Stimulated activated CD4-positive, alpha-beta T cell treated with anti-CD3 and anti-CD28 coated beads, Interleukin-12 subunit alpha, Interleukin-12 subunit beta, amount 100 ng/mL, for 24 hours (primary cell): ENCODE measurements around the gene ANGPT4.
"Not testable (repeated sequence)": the region's sequence is repeated elsewhere in the genome, so short reads cannot be mapped to it uniquely, and the experiment has no call there.

Experiments
- DNase-seq, 2 experiments: peaks; one replicate each; pipeline ENCODE4 v3.0.0-alpha.2; 2020; ENCODE audit warnings: low read depth in 2 of 2

The ANGPT4 gene

GRCh38 chr20:873875-874607 lies 42.1 kb downstream of the ANGPT4 start:
- DNase-seq, result no peak

DNA sequence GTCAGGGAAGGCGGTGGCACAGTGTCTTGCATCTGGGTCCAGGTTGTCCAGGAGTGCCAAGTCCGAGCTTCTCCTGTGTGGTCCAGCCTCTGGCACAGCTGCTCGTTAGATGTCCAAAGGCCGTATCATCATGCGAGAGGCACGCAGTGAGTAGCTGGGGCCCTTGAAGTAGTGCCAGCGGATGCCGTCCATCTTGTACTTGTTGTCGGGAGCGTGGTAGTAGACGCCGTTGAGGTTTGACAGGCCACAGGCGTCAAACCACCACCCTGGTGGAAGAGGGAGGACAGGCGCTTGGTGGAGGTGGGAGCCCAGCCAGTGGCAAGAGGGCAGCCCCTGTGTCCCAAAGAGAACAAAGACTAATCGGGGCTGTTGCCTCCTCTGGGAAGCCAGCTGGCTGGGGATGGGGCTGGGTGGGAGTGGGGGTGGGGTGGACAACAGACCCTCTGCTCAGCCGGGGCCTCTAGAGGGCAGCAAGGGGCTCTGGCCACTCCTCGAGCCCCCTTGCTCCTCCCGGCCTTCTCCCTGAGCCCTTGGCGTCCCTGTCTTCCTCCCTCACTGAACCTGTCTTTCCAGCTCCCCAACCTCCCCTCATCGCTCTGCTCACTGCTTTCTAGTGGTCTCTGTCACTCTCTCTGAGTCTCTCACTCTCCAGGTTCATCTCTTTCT lies 43.1 kb downstream of the ANGPT4 start:
- DNase-seq, result no peak

DNA sequence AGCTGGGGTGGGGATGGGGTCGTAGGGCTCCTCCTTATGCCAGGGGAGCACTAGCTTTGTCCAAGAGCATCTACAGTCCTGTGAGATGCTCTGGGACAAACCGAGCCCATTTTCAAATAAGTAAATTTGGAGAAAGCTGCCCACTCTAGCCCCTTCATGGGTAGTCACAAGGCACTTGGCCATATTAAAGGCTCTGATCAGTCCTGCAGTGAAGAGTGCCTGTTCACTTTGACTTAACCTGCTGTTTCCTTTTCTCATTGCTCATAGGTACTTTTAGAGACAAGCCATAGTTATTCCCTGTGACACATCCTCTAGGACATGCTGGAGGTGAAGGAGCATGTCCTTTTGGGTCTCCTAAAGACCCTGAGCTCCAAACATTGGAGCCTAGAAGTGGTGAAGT lies 44.2 kb downstream of the ANGPT4 start:
- DNase-seq, result no peak

DNA sequence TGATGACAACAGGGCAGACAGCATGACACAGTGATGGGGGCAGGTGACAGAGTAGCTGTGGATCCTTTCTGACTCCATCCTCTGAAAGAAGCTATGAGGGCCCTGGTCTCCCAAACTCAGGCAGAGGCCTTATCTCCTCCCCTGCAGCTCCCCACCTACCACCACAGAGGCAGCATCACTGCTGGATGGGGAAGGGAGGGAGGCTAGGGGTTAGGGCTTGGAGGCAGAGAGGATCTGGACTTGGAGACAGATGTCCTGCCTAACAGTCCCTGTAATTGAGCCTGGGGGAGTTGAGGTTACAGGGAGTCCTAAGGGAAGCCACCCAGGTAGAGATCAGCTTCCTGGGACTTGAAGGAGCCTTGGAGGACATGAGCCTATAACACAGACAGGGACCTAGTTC lies 44.7 kb downstream of the ANGPT4 start:
- DNase-seq, result no peak

GRCh38 chr20:870758-871157 lies 45.4 kb downstream of the ANGPT4 start:
- no peak for DNase-seq

- DNase-seq, result no peak
Observed at GRCh38 chr20:869606-870005, 46.5 kb downstream of the ANGPT4 start.

DNA sequence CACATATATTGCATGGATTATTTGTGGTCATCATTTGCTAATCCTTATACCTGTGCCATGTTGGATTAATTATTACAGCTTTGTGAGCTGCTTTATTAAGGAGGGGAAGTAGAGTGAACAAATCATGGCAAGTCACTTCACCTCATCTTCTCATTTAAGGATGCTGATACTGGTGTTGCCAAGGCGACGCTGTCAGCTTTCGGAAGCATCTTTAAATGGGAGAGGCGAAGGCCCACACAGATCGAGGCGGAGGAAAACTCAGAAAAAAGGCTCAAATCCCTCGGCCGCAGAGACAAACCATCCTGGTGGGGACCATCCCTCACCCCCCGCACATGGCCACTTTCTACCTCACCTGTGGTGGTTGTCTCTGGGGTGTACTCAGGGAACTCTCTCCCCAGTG lies 47.9 kb downstream of the ANGPT4 start:
- DNase-seq, result no peak

- DNase-seq, result no peak
Observed at GRCh38 chr20:865440-865839, 50.7 kb downstream of the ANGPT4 start.

GRCh38 chr20:860891-861290 lies 55.2 kb downstream of the ANGPT4 start:
- DNase-seq, result no peak

GRCh38 chr20:859751-860231 lies 56.3 kb downstream of the ANGPT4 start:
- no peak for DNase-seq

DNA sequence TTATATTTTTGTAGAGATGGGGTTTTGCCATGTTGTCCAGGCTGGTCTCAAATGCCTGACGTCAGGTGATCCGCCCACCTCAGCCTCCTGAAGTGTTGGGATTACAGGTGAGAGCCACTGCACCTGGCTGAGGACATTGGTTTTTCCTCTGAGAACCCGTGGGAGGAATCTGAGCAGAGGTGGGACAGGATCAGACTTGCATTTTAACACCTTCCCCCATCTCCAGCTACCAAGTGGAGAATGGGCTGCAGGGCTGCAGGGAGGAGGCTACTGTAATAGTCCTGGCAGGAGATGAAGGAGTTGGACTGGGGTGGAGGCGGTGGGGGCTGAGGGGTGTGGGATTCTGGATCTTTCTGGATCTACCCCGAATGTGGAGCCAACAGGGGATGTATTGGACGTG lies 58.1 kb downstream of the ANGPT4 start:
- no peak for DNase-seq

DNA sequence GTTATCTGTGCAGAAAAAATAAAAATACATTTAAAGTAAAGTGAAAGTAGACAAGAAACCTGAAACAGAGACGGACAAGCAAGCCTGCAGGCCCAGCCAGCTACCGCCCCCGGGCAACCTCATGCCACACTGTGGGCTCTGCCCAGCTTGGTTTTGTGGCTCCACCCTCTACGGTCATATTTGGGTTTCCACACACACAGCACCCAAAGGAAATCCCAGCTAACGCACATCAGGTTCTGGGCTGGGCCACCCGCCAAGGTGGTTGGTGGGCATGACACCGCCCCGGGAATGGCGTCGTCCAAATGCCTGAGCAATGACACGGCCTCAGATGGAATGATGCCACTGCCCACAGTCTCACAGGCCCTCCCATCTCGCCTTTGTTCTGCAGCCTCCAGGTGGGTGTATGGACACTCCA lies 59.8 kb downstream of the ANGPT4 start:
- DNase-seq, result peak in 1 of 2 experiments; percentile 29

DNA sequence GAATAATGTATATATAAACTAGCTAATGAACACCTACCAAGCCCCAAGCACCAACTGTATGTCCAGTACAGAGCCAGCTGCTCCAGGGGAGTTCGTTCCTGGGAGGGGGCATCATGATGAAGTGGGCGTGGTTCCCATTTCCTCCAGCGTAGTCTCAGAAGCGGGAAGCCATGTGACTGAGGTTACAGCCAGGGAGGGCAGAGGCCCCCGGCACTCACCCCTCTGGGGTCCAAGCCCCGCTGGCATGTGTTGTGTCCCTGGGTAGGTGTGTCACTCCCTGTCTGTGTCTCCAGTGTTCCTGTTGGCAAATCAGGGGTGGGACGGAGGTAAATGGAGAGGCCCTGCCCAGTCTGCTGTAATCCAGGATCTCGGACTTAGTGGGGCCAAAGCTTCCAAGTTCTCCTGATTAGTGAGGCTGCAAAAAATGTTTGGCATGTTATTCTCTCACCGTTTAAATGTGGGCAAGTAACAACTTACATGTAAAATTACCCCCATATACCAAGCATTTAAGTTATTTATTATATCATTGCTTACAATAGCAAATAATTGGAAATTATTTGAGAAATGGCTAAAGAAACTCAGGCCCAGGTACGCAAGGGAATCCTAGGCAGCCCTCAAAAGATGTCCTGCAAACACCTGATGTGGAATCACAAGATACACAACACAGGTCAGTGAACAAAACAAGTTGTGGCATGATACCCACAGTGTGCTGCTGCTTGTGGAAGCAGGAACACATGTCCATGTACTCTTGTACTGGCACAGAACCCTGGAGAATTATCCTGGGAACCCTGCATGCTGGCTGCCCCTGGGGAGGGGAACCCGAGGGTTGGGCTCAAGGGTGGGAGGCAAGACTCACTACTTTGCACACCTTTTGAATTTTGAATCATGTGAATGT lies 60.4 kb downstream of the ANGPT4 start:
- DNase-seq, result no peak

- no peak for DNase-seq
Observed at GRCh38 chr20:854601-855000, 61.5 kb downstream of the ANGPT4 start.

DNA sequence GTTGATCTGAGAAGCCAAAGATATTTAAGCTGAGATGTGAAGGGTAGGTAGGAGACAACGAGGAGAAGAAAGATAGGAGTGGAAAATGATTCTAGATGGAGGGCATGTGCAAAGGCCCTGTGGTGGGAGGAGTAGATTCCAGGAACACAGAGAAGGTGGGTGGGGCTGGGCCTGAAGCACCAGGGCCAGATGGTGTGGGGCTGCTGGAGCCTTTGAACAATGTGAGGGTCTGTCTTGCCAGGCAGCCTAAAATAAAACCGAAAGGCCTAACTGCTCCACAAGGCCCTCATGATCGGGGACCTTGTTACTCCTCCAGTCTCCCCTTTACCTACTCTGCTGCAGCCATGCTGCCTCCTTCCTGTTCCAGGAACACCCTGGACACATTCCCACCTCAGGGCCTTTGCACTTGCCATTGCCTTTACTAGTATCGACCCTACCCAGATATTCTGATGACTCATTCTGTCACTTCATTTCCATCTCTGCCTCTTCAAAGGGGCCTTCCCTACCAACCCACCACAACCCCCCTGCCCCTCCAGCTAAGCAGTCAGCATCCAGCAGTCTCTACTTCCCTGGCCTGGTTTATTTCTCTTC lies 62.6 kb downstream of the ANGPT4 start:
- DNase-seq, result no peak

DNA sequence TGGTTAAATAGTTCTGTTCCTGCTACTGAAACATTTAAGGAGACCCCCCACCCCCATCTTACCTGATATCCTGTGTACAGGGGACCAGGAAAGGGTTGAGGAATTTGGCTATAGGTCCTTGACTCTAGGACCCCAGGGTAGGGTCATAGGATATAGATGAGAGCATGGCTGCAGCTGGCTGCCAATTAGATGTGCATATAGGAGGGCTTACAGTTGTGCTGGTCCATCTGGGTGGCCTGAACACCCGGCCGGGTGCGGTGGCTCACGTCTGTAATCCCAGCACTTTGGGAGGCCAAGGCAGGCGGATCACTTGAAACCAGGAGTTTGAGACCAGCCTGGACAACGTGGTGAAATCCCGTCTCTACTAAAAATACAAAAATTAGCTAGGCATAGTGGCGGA lies 67.4 kb downstream of the ANGPT4 start:
- DNase-seq, result not testable (repeated sequence)

DNA sequence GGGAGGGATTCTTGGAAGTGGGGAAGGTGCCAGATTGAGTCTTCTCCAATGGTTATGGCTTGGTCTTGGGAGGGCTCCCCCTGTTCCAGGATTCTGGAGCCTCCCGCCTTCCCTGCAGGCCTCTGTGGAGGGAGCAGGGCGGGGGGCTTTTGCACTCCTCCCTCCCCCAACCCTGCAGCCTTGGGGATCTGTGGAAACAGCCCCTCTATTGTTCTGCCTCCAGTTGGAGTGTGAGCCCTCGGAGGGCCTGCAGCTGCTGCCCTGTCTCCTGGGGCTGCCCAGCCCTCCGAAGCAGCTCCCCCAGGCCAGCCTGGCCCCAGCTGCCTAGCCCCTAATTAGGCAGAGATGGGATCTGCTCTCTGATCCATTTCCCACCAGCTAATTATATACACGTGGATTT lies 67.9 kb downstream of the ANGPT4 start:
- DNase-seq, result no peak

DNA sequence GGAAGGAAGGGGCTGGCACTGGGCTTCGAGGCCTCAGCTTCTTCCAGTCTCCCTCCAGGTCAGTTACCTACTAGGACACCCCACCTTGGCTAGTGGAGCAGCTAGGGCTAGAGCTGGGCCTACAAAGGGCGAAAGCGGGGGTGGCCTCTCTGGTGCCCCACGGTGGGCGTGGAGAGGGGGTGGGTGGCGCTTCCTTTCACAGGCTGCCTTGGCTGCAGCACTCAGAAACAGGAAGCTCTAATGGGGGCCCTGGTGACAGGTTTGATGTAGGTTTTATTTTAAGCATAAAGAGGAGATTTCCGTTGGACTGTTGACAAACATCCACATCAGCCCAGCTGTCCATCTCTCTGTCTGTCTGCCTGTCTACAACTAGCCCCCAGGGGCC lies 69.2 kb downstream of the ANGPT4 start:
- DNase-seq, result peak in 1 of 2 experiments; percentile 32

DNA sequence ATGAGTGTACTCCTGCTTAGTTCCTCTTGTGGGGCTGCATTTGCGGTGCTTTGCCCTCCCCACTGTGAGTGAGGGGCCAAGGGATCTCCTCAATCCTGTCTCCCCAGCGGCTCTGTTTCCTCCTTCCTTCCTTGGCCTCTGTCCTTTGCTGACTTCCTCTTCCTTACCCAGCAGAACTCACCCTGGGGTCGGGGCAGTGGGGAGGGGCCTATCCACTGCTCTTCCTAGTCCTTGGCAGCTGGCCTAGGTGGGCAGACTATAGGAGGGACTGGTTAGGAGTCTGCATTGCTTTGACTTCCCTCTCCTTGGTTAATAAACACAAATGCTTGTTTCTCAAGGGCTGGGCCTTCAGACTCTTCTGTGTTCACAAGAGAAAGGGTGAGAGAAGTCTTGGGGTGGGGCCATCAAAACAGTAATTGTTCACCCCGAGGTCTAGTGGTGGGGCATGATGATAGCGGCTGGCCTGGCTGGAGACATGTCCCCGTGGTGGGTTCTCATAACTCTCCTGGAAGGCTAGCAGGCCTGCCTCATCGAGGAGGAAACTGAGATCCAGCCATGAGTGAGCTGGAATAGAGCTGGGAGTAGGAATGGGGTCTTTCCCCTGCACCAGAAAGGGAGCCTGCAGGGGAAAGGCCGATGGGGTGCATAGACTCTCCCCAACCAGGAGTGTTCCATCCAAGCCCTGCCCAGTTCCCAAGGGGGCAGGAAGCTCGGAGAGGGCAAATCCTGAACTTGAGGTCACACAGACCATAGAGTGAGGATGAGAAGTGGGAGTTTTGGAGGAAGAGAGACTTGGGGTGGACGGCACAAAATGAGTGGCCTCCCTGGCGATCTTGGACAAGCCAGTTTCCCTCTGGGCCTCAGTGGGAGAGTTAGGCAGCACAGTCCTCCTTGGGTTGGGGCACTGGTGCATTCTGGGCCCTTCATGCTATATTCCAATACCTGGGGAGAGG lies 69.9 kb downstream of the ANGPT4 start:
- DNase-seq, result no peak

DNA sequence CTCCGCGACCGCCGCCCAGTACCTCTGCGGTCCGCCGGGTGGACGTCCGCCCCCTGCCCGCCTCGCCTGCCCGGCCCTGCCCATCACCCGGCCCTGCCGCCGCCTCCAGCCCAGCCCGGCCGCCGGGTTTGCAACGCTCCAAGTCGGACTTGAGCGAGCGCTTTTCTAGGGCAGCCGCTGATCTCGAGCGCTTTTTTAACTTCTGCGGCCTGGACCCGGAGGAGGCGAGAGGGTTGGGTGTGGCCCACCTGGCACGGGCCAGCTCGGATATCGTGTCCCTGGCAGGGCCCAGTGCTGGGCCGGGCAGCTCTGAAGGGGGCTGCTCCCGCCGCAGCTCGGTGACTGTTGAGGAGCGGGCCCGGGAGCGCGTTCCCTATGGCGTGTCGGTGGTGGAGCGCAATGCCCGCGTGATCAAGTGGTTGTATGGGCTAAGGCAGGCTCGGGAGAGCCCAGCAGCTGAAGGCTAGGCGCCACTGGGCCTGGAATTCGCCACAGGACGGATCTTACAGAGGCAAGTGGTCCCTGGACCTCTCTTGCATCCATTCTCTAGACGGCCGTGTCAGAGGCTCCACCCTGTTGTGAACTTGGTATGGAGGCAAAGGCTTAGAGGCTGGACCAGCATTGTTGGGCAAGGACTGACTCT lies 70.8 kb downstream of the ANGPT4 start:
- DNase-seq, result no peak
